Measurements from ENCODE around the gene EXOC3. TPM values are rescaled to one million over a fixed set of nuclear protein-coding genes. Genes with fewer than 3 reads are reported as not detected.

The EXOC3 gene
- total RNA-seq, 1 experiment from 2014 or later = 31.3 TPM

GRCh38 chr5:452978-453710 is 10.2 kb downstream of the EXOC3 start:
- ChIA-PET POLR2A (ENCODE audit: unreplicated experiment) (no interaction called here), CTCF (no interaction called here)
- no peak overlapping the region for H3K9ac ChIP-seq (ENCODE audit: low read length)
- H3F3A ChIP-seq (ENCODE audit: low read length, unreplicated experiment) = no peaks in the 10 kb centered on the region
- no peaks in the 10 kb centered on the region for H4K20me1 ChIP-seq (ENCODE audit: low read length)
- peaks cover 6% of the 10 kb centered on the region for H3K4me1 ChIP-seq (ENCODE audit: insufficient read depth, low read length)
- H3K4me2 ChIP-seq (ENCODE audit: low read length) = no peak overlapping the region
- H3K27ac ChIP-seq (ENCODE audit: low read length) = no peak overlapping the region
- no peaks in the 10 kb centered on the region for H3K9me2 ChIP-seq (replicated peaks; ENCODE audit: low read length)
- intact Hi-C loops (cut with micrococcal nuclease) = no loop called here
- ATAC-seq = no peak
- DNase-seq = no peak
- no TSS peak for BruUV-seq (replicated peaks)
- H3K27me3 ChIP-seq (ENCODE audit: low read length) = no peaks in the 10 kb centered on the region
- H3K4me3 ChIP-seq (ENCODE audit: low read length) = no peak overlapping the region
- no peak overlapping the region for H2AFZ ChIP-seq (ENCODE audit: low read length)
- H3K36me3 ChIP-seq (ENCODE audit: low read depth, low read length) = peaks cover 77% of the 10 kb centered on the region
- peaks cover 62% of the 10 kb centered on the region for H3K79me2 ChIP-seq (ENCODE audit: low read length)
- no peak for TF ChIP-seq EZH2phosphoT487 (IDR thresholded peaks at IDR 0.05; ENCODE audit: borderline replicate concordance, low read length)
- TF ChIP-seq EZH2 (IDR thresholded peaks at IDR 0.05; ENCODE audit: low read length, unreplicated experiment) = no peak
- TF ChIP-seq CTCF (conservative IDR thresholded peaks at IDR 0.05; ENCODE audit: low read depth, low read length) = no peak
- peaks cover 14% of the 10 kb centered on the region for H3K9me3 ChIP-seq (ENCODE audit: low read length)

GRCh38 chr5:453725-454481 is 10.9 kb downstream of the EXOC3 start:
- intact Hi-C loops (cut with micrococcal nuclease) = no loop called here
- BruUV-seq (replicated peaks) = no TSS peak
- Histone ChIP-seq H3K9me2 (replicated peaks; ENCODE audit: low read length) (no peaks in the 10 kb centered on the region), H3K27me3 (ENCODE audit: low read length) (no peaks in the 10 kb centered on the region), H3K4me1 (ENCODE audit: insufficient read depth, low read length) (peaks cover 14% of the 10 kb centered on the region), H3K27ac (ENCODE audit: low read length) (no peak overlapping the region), H4K20me1 (ENCODE audit: low read length) (no peaks in the 10 kb centered on the region), H3K9me3 (ENCODE audit: low read length) (peaks cover 14% of the 10 kb centered on the region), H3K36me3 (ENCODE audit: low read depth, low read length) (peaks cover 72% of the 10 kb centered on the region), H3F3A (ENCODE audit: low read length, unreplicated experiment) (no peaks in the 10 kb centered on the region), H3K4me2 (ENCODE audit: low read length) (no peak overlapping the region), H3K4me3 (ENCODE audit: low read length) (no peak overlapping the region), H3K79me2 (ENCODE audit: low read length) (peaks cover 68% of the 10 kb centered on the region), H3K9ac (ENCODE audit: low read length) (no peak overlapping the region), H2AFZ (ENCODE audit: low read length) (no peak overlapping the region)
- ChIA-PET POLR2A (ENCODE audit: unreplicated experiment) (no interaction called here), CTCF (no interaction called here)
- ATAC-seq (no peak), DNase-seq (no peak)
- TF ChIP-seq EZH2phosphoT487 (IDR thresholded peaks at IDR 0.05; ENCODE audit: borderline replicate concordance, low read length) (no peak), CTCF (conservative IDR thresholded peaks at IDR 0.05; ENCODE audit: low read depth, low read length) (no peak), EZH2 (IDR thresholded peaks at IDR 0.05; ENCODE audit: low read length, unreplicated experiment) (no peak)

GRCh38 chr5:454936-455335 is 12.0 kb downstream of the EXOC3 start:
- POLR2A ChIA-PET (ENCODE audit: unreplicated experiment) = no interaction called here
- H3K79me2 ChIP-seq (ENCODE audit: low read length) = peaks cover 69% of the 10 kb centered on the region

More at GRCh38 chr5:454936-455335, 12.0 kb downstream of the EXOC3 start:
- Histone ChIP-seq H3K4me3 (ENCODE audit: low read length) (no peak overlapping the region), H3K4me1 (ENCODE audit: insufficient read depth, low read length) (peaks cover 21% of the 10 kb centered on the region), H3K36me3 (ENCODE audit: low read depth, low read length) (peaks cover 68% of the 10 kb centered on the region), H3K9me3 (ENCODE audit: low read length) (peaks cover 14% of the 10 kb centered on the region), H3K27ac (ENCODE audit: low read length) (no peak overlapping the region), H2AFZ (ENCODE audit: low read length) (no peak overlapping the region), H3K27me3 (ENCODE audit: low read length) (no peaks in the 10 kb centered on the region), H4K20me1 (ENCODE audit: low read length) (no peaks in the 10 kb centered on the region), H3K9ac (ENCODE audit: low read length) (no peak overlapping the region), H3K4me2 (ENCODE audit: low read length) (no peak overlapping the region), H3K9me2 (replicated peaks; ENCODE audit: low read length) (no peaks in the 10 kb centered on the region), H3F3A (ENCODE audit: low read length, unreplicated experiment) (no peaks in the 10 kb centered on the region)
- no TSS peak for BruUV-seq (replicated peaks)
- DNase-seq (no peak), ATAC-seq (no peak)
- CTCF ChIA-PET = no interaction called here
- TF ChIP-seq EZH2 (IDR thresholded peaks at IDR 0.05; ENCODE audit: low read length, unreplicated experiment) = no peak
- TF ChIP-seq CTCF (conservative IDR thresholded peaks at IDR 0.05; ENCODE audit: low read depth, low read length) = no peak; the same call in 1 of the 2 replicates
- TF ChIP-seq EZH2phosphoT487 (IDR thresholded peaks at IDR 0.05; ENCODE audit: borderline replicate concordance, low read length) = no peak
- intact Hi-C loops (cut with micrococcal nuclease) = no loop called here
